ENCODE results near the gene KIAA0930.
"Not testable (repeated sequence)": the region's sequence is repeated elsewhere in the genome, so short reads cannot be mapped to it uniquely, and the experiment has no call there.

KIAA0930 gene

DNA sequence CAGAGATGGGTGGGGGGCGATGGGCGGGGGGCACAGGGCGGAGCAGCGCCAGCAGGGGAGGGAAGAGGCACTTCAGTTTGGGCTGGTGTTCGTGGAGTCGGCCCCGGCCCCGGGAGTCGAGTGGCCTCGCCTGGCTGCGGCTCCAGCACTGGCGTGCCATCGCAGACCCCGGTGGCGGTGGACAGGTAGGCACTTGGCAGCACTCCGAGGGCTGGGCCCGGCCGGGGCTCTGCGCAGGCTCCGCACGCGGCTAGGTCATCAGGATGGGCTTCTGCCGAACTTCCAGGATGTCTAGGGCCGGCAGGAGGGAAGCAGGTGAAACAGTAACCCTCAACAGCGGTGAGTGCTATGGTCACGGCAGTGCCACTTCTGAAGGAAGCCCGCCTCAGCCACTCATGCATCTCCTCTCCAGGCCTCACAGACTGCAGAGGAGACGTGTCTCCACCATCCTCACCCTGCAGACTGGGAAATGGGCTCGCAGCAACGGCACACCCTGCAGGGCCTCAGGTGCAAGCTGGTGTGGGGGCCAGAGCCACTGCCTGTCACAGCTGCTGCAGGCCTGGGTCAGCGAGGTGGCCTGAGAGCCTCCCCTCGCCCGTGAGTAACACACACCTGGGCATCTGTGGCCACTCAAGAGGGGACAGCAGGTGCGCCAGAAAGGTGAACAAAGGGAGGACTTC lies 43.6 kb downstream of the KIAA0930 start:
- H3K27me3 ChIP-seq (ENCODE audit: control insufficient read depth in 5 of 5, insufficient read depth in 4 of 5, low read length in 5 of 5): no peaks in the 10 kb centered on the region
- H3K27ac ChIP-seq (ENCODE audit: low read depth, low read length): no peak overlapping the region
- peaks cover 0 to 75% (median 65%) of the 10 kb centered on the region in 5 donors for H3K36me3 ChIP-seq (ENCODE audit: control insufficient read depth in 5 of 5, insufficient read depth in 5 of 5, low read length in 5 of 5)

GRCh38 chr22:45196308-45196707 lies 44.4 kb downstream of the KIAA0930 start:
- Histone ChIP-seq H3K4me1 (ENCODE audit: control insufficient read depth in 5 of 5, insufficient read depth in 5 of 5, low read length in 5 of 5) (peaks cover 0 to 2% (median 0%) of the 10 kb centered on the region in 5 donors), H3K27ac (ENCODE audit: low read depth, low read length) (no peak overlapping the region), H3K36me3 (ENCODE audit: control insufficient read depth in 5 of 5, insufficient read depth in 5 of 5, low read length in 5 of 5) (peaks cover 0 to 71% (median 61%) of the 10 kb centered on the region in 5 donors), H3K9me3 (ENCODE audit: control insufficient read depth in 5 of 5, low read length in 5 of 5) (no peaks in the 10 kb centered on the region), H3K9ac (ENCODE audit: low read length in 5 of 5) (no peak overlapping the region), H3K27me3 (ENCODE audit: control insufficient read depth in 5 of 5, insufficient read depth in 4 of 5, low read length in 5 of 5) (no peaks in the 10 kb centered on the region), H3K4me3 (ENCODE audit: low read depth in 1 of 5, low read length in 5 of 5) (no peak overlapping the region)

More for the DNA sequence above, 43.6 kb downstream of the KIAA0930 start:
- Histone ChIP-seq H3K4me1 (ENCODE audit: control insufficient read depth in 5 of 5, insufficient read depth in 5 of 5, low read length in 5 of 5) (peaks cover 0 to 5% (median 2%) of the 10 kb centered on the region in 5 donors), H3K9me3 (ENCODE audit: control insufficient read depth in 5 of 5, low read length in 5 of 5) (no peaks in the 10 kb centered on the region), H3K4me3 (ENCODE audit: low read depth in 1 of 5, low read length in 5 of 5) (no peak overlapping the region), H3K9ac (ENCODE audit: low read length in 5 of 5) (no peak overlapping the region)

- H3K9me3 ChIP-seq (ENCODE audit: control insufficient read depth in 5 of 5, low read length in 5 of 5): no peaks in the 10 kb centered on the region
- H3K4me3 ChIP-seq (ENCODE audit: low read depth in 1 of 5, low read length in 5 of 5): no peak overlapping the region
- H3K27ac ChIP-seq (ENCODE audit: low read depth, low read length): no peak overlapping the region
- H3K4me1 ChIP-seq (ENCODE audit: control insufficient read depth in 5 of 5, insufficient read depth in 5 of 5, low read length in 5 of 5): peaks cover 0 to 2% (median 0%) of the 10 kb centered on the region in 5 donors
- no peak overlapping the region for H3K9ac ChIP-seq (ENCODE audit: low read length in 5 of 5)
- no peaks in the 10 kb centered on the region for H3K27me3 ChIP-seq (ENCODE audit: control insufficient read depth in 5 of 5, insufficient read depth in 4 of 5, low read length in 5 of 5)
- peaks cover 0 to 67% (median 55%) of the 10 kb centered on the region in 5 donors for H3K36me3 ChIP-seq (ENCODE audit: control insufficient read depth in 5 of 5, insufficient read depth in 5 of 5, low read length in 5 of 5)
Observed at GRCh38 chr22:45195616-45196015, 45.1 kb downstream of the KIAA0930 start.

GRCh38 chr22:45194686-45195085 lies 46.0 kb downstream of the KIAA0930 start:
- H3K9me3 ChIP-seq (ENCODE audit: control insufficient read depth in 5 of 5, low read length in 5 of 5): no peaks in the 10 kb centered on the region
- peaks cover 0 to 58% (median 47%) of the 10 kb centered on the region in 5 donors for H3K36me3 ChIP-seq (ENCODE audit: control insufficient read depth in 5 of 5, insufficient read depth in 5 of 5, low read length in 5 of 5)
- H3K9ac ChIP-seq (ENCODE audit: low read length in 5 of 5): peak overlapping the region in 1 of 5 donors; percentile 10
- peaks cover 0 to 2% (median 0%) of the 10 kb centered on the region in 5 donors for H3K4me1 ChIP-seq (ENCODE audit: control insufficient read depth in 5 of 5, insufficient read depth in 5 of 5, low read length in 5 of 5)
- no peak overlapping the region for H3K4me3 ChIP-seq (ENCODE audit: low read depth in 1 of 5, low read length in 5 of 5)
- H3K27me3 ChIP-seq (ENCODE audit: control insufficient read depth in 5 of 5, insufficient read depth in 4 of 5, low read length in 5 of 5): no peaks in the 10 kb centered on the region
- no peak overlapping the region for H3K27ac ChIP-seq (ENCODE audit: low read depth, low read length)

DNA sequence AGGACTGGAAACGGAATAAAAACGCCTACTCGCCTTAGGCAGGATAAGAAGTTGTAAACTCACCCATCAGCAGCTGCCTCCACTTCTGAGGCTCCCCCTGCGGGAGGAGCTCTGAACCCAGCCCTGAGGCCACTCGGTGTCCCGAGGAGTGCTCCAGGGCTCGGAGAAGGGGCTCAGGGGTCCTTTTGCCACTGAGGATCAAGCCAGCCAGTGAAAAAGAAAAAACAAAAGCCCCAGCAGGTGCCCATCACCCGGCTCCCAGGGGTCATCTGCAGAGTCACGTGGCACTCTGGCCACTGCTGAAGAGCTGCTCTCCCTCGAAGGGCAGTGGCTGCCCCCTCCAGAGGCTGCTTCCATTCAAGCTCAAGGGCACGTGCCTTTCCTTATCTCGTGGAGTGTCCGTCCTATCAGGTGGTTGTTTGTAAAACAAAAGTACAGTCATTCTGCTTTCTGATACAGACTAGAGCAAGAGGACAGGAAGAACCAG lies 48.0 kb downstream of the KIAA0930 start:
- H3K27me3 ChIP-seq (ENCODE audit: control insufficient read depth in 5 of 5, insufficient read depth in 4 of 5, low read length in 5 of 5): no peaks in the 10 kb centered on the region
- no peaks in the 10 kb centered on the region for H3K9me3 ChIP-seq (ENCODE audit: control insufficient read depth in 5 of 5, low read length in 5 of 5)
- H3K9ac ChIP-seq (ENCODE audit: low read length in 5 of 5): no peak overlapping the region
- no peak overlapping the region for H3K4me3 ChIP-seq (ENCODE audit: low read depth in 1 of 5, low read length in 5 of 5)
- H3K27ac ChIP-seq (ENCODE audit: low read depth, low read length): no peak overlapping the region
- peaks cover 0 to 2% (median 0%) of the 10 kb centered on the region in 5 donors for H3K4me1 ChIP-seq (ENCODE audit: control insufficient read depth in 5 of 5, insufficient read depth in 5 of 5, low read length in 5 of 5)
- peaks cover 0 to 51% (median 36%) of the 10 kb centered on the region in 5 donors for H3K36me3 ChIP-seq (ENCODE audit: control insufficient read depth in 5 of 5, insufficient read depth in 5 of 5, low read length in 5 of 5)

- not testable (repeated sequence) for H3K27me3 ChIP-seq (ENCODE audit: control insufficient read depth in 5 of 5, insufficient read depth in 4 of 5, low read length in 5 of 5); H3K4me3 ChIP-seq (ENCODE audit: low read depth in 1 of 5, low read length in 5 of 5); H3K27ac ChIP-seq (ENCODE audit: low read depth, low read length); H3K9me3 ChIP-seq (ENCODE audit: control insufficient read depth in 5 of 5, low read length in 5 of 5); H3K9ac ChIP-seq (ENCODE audit: low read length in 5 of 5); H3K4me1 ChIP-seq (ENCODE audit: control insufficient read depth in 5 of 5, insufficient read depth in 5 of 5, low read length in 5 of 5)
- H3K36me3 ChIP-seq (ENCODE audit: control insufficient read depth in 5 of 5, insufficient read depth in 5 of 5, low read length in 5 of 5): peaks cover 0 to 41% (median 27%) of the 10 kb centered on the region in 5 donors
Observed at GRCh38 chr22:45191746-45192145, 48.9 kb downstream of the KIAA0930 start.

DNA sequence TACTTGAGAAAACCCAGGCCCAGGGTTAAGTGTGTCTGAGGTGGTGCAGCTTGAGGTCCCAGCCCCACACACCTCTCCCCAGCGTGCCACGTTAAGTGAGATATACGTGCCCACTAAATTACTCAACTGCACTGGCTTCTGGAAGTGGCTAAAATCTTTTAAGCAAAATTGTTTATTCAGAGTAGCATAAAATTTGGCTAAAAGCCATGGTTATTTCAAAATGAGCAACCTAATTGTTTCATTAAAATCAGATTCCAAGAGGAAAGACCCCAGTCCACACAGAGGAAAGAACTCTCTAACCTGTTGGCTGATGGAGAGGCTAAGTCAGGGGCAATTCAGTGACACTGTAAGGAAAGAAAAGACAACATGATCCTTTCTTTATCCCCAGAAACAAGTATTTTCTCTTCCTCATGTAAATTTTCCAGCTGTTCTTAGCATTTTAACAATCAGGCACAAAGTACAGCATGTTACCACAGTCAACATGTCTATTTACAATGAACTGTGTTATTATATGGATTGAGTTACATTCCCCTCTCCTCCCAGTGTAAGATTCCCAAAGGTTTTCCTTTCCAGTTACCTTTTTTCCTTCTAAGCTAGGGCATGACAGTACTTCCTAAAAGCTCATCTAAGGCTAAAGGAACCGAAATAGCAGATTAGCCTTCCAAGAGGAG lies 50.4 kb downstream of the KIAA0930 start:
- H3K36me3 ChIP-seq (ENCODE audit: control insufficient read depth in 5 of 5, insufficient read depth in 5 of 5, low read length in 5 of 5): peaks cover 0 to 32% (median 23%) of the 10 kb centered on the region in 5 donors

GRCh38 chr22:45188779-45189178 lies 51.9 kb downstream of the KIAA0930 start:
- no peak overlapping the region for H3K27ac ChIP-seq (ENCODE audit: low read depth, low read length)
- H3K36me3 ChIP-seq (ENCODE audit: control insufficient read depth in 5 of 5, insufficient read depth in 5 of 5, low read length in 5 of 5): peaks cover 3 to 36% (median 29%) of the 10 kb centered on the region in 5 donors
- no peaks in the 10 kb centered on the region for H3K4me1 ChIP-seq (ENCODE audit: control insufficient read depth in 5 of 5, insufficient read depth in 5 of 5, low read length in 5 of 5)

More for the DNA sequence above, 50.4 kb downstream of the KIAA0930 start:
- Histone ChIP-seq H3K4me1 (ENCODE audit: control insufficient read depth in 5 of 5, insufficient read depth in 5 of 5, low read length in 5 of 5) (no peaks in the 10 kb centered on the region), H3K9ac (ENCODE audit: low read length in 5 of 5) (no peak overlapping the region), H3K9me3 (ENCODE audit: control insufficient read depth in 5 of 5, low read length in 5 of 5) (no peaks in the 10 kb centered on the region), H3K27me3 (ENCODE audit: control insufficient read depth in 5 of 5, insufficient read depth in 4 of 5, low read length in 5 of 5) (no peaks in the 10 kb centered on the region), H3K27ac (ENCODE audit: low read depth, low read length) (no peak overlapping the region), H3K4me3 (ENCODE audit: low read depth in 1 of 5, low read length in 5 of 5) (no peak overlapping the region)

GRCh38 chr22:45187891-45188290 lies 52.8 kb downstream of the KIAA0930 start:
- no peak overlapping the region for H3K4me3 ChIP-seq (ENCODE audit: low read depth in 1 of 5, low read length in 5 of 5)
- no peaks in the 10 kb centered on the region for H3K4me1 ChIP-seq (ENCODE audit: control insufficient read depth in 5 of 5, insufficient read depth in 5 of 5, low read length in 5 of 5)
- no peak overlapping the region for H3K27ac ChIP-seq (ENCODE audit: low read depth, low read length)
- no peaks in the 10 kb centered on the region for H3K27me3 ChIP-seq (ENCODE audit: control insufficient read depth in 5 of 5, insufficient read depth in 4 of 5, low read length in 5 of 5)
- peaks cover 9 to 42% (median 36%) of the 10 kb centered on the region in 5 donors for H3K36me3 ChIP-seq (ENCODE audit: control insufficient read depth in 5 of 5, insufficient read depth in 5 of 5, low read length in 5 of 5)
- no peak overlapping the region for H3K9ac ChIP-seq (ENCODE audit: low read length in 5 of 5)
- no peaks in the 10 kb centered on the region for H3K9me3 ChIP-seq (ENCODE audit: control insufficient read depth in 5 of 5, low read length in 5 of 5)

More at GRCh38 chr22:45188779-45189178, 51.9 kb downstream of the KIAA0930 start:
- Histone ChIP-seq H3K9me3 (ENCODE audit: control insufficient read depth in 5 of 5, low read length in 5 of 5) (no peaks in the 10 kb centered on the region), H3K4me3 (ENCODE audit: low read depth in 1 of 5, low read length in 5 of 5) (no peak overlapping the region), H3K27me3 (ENCODE audit: control insufficient read depth in 5 of 5, insufficient read depth in 4 of 5, low read length in 5 of 5) (no peaks in the 10 kb centered on the region), H3K9ac (ENCODE audit: low read length in 5 of 5) (no peak overlapping the region)
